Osteocyte (in vitro differentiated cells): ENCODE measurements around the gene BHLHA15. TPM values are rescaled to one million over a fixed set of nuclear protein-coding genes. Genes with fewer than 3 reads are reported as not detected.

Source experiments
- DNase-seq: peaks from one replicate; pipeline ENCODE4 v3.0.0; 2021; ENCODE audit warnings: mixed read lengths; ENCODE audit not compliant: unreplicated experiment; ENCODE audit errors: extremely low spot score
- H3K27ac Mint-ChIP-seq: one replicate; pipeline ENCODE4 v1.8.0; 2021; ENCODE audit warnings: mild to moderate bottlenecking, mixed read lengths; ENCODE audit not compliant: unreplicated experiment
- H3K27me3 Mint-ChIP-seq: one replicate; pipeline ENCODE4 v1.8.0; 2021; ENCODE audit warnings: mixed read lengths; ENCODE audit not compliant: unreplicated experiment
- H3K36me3 Mint-ChIP-seq: one replicate; pipeline ENCODE4 v1.8.0; 2021; ENCODE audit warnings: mixed read lengths; ENCODE audit not compliant: unreplicated experiment
- H3K4me1 Mint-ChIP-seq: one replicate; pipeline ENCODE4 v1.8.0; 2021; ENCODE audit warnings: mixed read lengths; ENCODE audit not compliant: unreplicated experiment
- H3K4me3 Mint-ChIP-seq: one replicate; pipeline ENCODE4 v1.8.0; 2021; ENCODE audit warnings: mild to moderate bottlenecking, moderate library complexity, mixed read lengths; ENCODE audit not compliant: unreplicated experiment
- H3K9me3 Mint-ChIP-seq: one replicate; pipeline ENCODE4 v1.8.0; 2021; ENCODE audit warnings: mixed read lengths; ENCODE audit not compliant: unreplicated experiment
- CTCF ChIP-seq: fragments of 200-600 bp; sonication (generic); IDR thresholded peaks from 2 replicates; pipeline ENCODE4 v1.5.0; 2021; ENCODE audit warnings: antibody characterized with exemption, mild to moderate bottlenecking, moderate library complexity
- total RNA-seq: library from RNA; stranded (reverse); gene quantifications from 2 replicates; pipeline ENCODE4 v1.2.1, GENCODE V29; 2021

Gene BHLHA15
- total RNA-seq, 1 donor from 2014 or later = not detected

GRCh38 chr7:98224701-98225181, 13.5 kb downstream of the BHLHA15 start:
- no peak for DNase-seq
- H3K27me3 Mint-ChIP-seq = no peaks in the 10 kb centered on the region
- no peak overlapping the region for H3K4me3 Mint-ChIP-seq
- H3K9me3 Mint-ChIP-seq = no peaks in the 10 kb centered on the region
- H3K27ac Mint-ChIP-seq = no peak overlapping the region
- no peaks in the 10 kb centered on the region for H3K4me1 Mint-ChIP-seq
- TF ChIP-seq CTCF = no peak
- peaks cover 13% of the 10 kb centered on the region for H3K36me3 Mint-ChIP-seq

- DNase-seq = no peak
- Mint-ChIP-seq H3K4me3 (no peak overlapping the region), H3K27ac (no peak overlapping the region), H3K4me1 (no peaks in the 10 kb centered on the region), H3K36me3 (peaks cover 13% of the 10 kb centered on the region), H3K9me3 (no peaks in the 10 kb centered on the region), H3K27me3 (no peaks in the 10 kb centered on the region)
- TF ChIP-seq CTCF = no peak
Measured at GRCh38 chr7:98225913-98226614, 14.8 kb downstream of the BHLHA15 start.

GRCh38 chr7:98227939-98228338, 16.7 kb downstream of the BHLHA15 start:
- DNase-seq = no peak
- no peaks in the 10 kb centered on the region for H3K9me3 Mint-ChIP-seq
- H3K36me3 Mint-ChIP-seq = peaks cover 9% of the 10 kb centered on the region
- H3K4me3 Mint-ChIP-seq = no peak overlapping the region
- no peak for TF ChIP-seq CTCF
- H3K27ac Mint-ChIP-seq = no peak overlapping the region
- no peaks in the 10 kb centered on the region for H3K4me1 Mint-ChIP-seq
- H3K27me3 Mint-ChIP-seq = no peaks in the 10 kb centered on the region

- Mint-ChIP-seq H3K27me3 (no peaks in the 10 kb centered on the region), H3K4me1 (no peaks in the 10 kb centered on the region), H3K9me3 (no peaks in the 10 kb centered on the region), H3K27ac (no peak overlapping the region), H3K36me3 (peaks cover 9% of the 10 kb centered on the region), H3K4me3 (no peak overlapping the region)
- no peak for DNase-seq
- TF ChIP-seq CTCF = no peak
Measured at GRCh38 chr7:98228801-98229200, 17.6 kb downstream of the BHLHA15 start.

- Mint-ChIP-seq H3K4me1 (no peaks in the 10 kb centered on the region), H3K36me3 (peaks cover 9% of the 10 kb centered on the region), H3K9me3 (no peaks in the 10 kb centered on the region), H3K27me3 (no peaks in the 10 kb centered on the region), H3K27ac (no peak overlapping the region), H3K4me3 (no peak overlapping the region)
- no peak for TF ChIP-seq CTCF
- no peak for DNase-seq
Measured at GRCh38 chr7:98229441-98229840, 18.2 kb downstream of the BHLHA15 start.
